GM12891 (cell line): ENCODE measurements around the gene KCNN2.

Experiments
- PAX5 ChIP-seq: IDR thresholded peaks from 2 replicates; pipeline ENCODE4 v1.6.1; 2011; ENCODE audit warnings: low read length, moderate library complexity, mild to moderate bottlenecking; ENCODE audit not compliant: insufficient read depth, severe bottlenecking
- POLR2A ChIP-seq: IDR thresholded peaks from 2 replicates; pipeline ENCODE4 v1.6.1; 2011; ENCODE audit warnings: low read depth, low read length, control low read depth
- POLR2AphosphoS5 ChIP-seq: IDR thresholded peaks from 2 replicates; pipeline ENCODE4 v1.6.1; 2011; ENCODE audit warnings: low read depth, low read length, control low read depth
- POU2F2 ChIP-seq: IDR thresholded peaks from 2 replicates; pipeline ENCODE4 v1.6.1; 2011; ENCODE audit warnings: low read depth, mild to moderate bottlenecking, control low read depth, low read length, moderate library complexity
- SPI1 ChIP-seq: IDR thresholded peaks from 2 replicates; pipeline ENCODE4 v1.6.1; 2011; ENCODE audit warnings: low read depth, low read length, control low read depth
- TAF1 ChIP-seq: IDR thresholded peaks from 2 replicates; pipeline ENCODE4 v1.6.1; 2011; ENCODE audit warnings: low read depth, low read length, control low read depth

DNA sequence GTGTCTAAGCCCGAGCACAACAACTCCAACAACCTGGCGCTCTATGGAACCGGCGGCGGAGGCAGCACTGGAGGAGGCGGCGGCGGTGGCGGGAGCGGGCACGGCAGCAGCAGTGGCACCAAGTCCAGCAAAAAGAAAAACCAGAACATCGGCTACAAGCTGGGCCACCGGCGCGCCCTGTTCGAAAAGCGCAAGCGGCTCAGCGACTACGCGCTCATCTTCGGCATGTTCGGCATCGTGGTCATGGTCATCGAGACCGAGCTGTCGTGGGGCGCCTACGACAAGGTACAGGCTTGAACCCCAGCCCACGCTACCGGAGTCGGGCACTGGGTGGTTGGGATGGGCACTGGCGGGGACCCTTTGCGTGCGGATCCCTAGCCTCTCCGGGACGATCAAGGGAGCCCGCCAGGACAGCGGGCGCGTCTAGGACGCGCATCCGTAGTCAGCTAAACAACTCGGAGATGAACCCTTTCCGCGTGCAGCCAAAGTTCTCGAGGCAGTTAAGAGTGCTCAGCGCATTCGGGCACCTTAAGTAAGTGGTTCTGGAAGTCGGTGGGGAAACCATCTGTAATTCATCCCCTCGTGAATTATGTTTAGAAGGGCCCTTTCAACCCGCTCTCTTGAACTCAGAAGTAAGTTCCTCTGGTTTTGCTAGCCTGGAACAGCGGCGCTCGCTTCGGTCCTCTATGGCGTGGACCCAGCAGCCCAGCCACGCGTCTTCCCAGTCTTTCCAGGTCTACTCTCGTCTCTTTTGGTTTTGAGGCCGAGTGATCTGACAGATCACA lies 1.3 kb downstream of the KCNN2 start:
- no peak for TF ChIP-seq POLR2A
- no peak for TF ChIP-seq POLR2AphosphoS5
- no peak for TF ChIP-seq SPI1
- no peak for TF ChIP-seq POU2F2
- TF ChIP-seq TAF1: no peak
- TF ChIP-seq PAX5: no peak
